ENCODE measurements around the gene TEAD1. TPM values are rescaled to one million over a fixed set of nuclear protein-coding genes. Genes with fewer than 3 reads are reported as not detected.

Gene TEAD1
- total and polyA plus RNA-seq, 2 donors (not counting 3 experiments of a cell fraction or from before 2014, with no cell fraction given), result 15.3 to 49.0 TPM

DNA sequence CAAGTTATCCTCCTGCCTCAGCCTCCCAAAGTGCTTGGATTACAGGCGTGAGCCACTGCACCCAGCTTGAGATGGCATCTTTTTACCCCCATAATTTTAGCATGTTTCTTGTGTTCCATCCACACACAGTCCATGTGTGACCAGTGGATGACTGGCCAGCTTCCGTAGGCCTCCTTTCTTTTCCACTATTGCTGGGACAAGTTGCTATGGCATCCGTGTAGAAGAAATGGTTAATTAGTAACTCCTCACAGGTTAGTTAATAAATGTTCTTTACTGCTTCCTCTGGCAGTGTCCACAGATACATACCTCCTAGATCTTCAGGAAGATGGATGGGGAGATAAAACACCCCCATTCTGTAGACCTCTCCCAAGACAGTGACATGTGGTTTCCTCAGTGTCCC is 180.6 kb downstream of the TEAD1 start:
- CTCF ChIA-PET, result interaction anchor here (1.4 kb wide), 2 partner anchors 9 to 14 kb away, joined by 4 read pairs; no protein-coding TSS in a partner anchor
- H4K20me1 ChIP-seq (replicated peaks; ENCODE audit: control insufficient read depth, extremely low read depth, insufficient read depth, low read length), result no peaks in the 10 kb centered on the region
- H3K9me1 ChIP-seq (replicated peaks; ENCODE audit: control insufficient read depth, extremely low read depth, insufficient read depth, low read length), result no peaks in the 10 kb centered on the region
- H3K4me3 ChIP-seq (replicated peaks in 1 of 3; ENCODE audit: insufficient read depth in 1 of 3, low read depth in 1 of 3, low read length in 3 of 3), result no peak overlapping the region
- DNase-seq (ENCODE audit: low read depth, low spot score) (no peak), FAIRE-seq (no peak)
- no peaks in the 10 kb centered on the region for H3K4me1 ChIP-seq (ENCODE audit: control insufficient read depth, extremely low read depth, insufficient read depth, low read length)
- no peaks in the 10 kb centered on the region for H3K27me3 ChIP-seq (ENCODE audit: control insufficient read depth in 2 of 2, insufficient read depth in 2 of 2, low read length in 2 of 2)
- no peak overlapping the region for H3K9ac ChIP-seq (replicated peaks; ENCODE audit: extremely low read depth, insufficient read depth, low read length)
- no peaks in the 10 kb centered on the region for H3K36me3 ChIP-seq (ENCODE audit: control insufficient read depth in 2 of 2, extremely low read depth in 1 of 2, insufficient read depth in 2 of 2, low read length in 2 of 2)
- no peak overlapping the region for H2AFZ ChIP-seq (ENCODE audit: low read depth, low read length)
- dilution Hi-C loops (cut with MboI; ENCODE audit: extremely low pct_ligation_motif_present, low sequenced_read_pairs) (no loop called here), intact Hi-C loops (cut with micrococcal nuclease) (no loop called here)
- TF ChIP-seq, protein P1, sequence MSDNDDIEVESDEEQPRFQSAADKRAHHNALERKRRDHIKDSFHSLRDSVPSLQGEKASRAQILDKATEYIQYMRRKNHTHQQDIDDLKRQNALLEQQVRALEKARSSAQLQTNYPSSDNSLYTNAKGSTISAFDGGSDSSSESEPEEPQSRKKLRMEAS (IDR thresholded peaks at IDR 0.05; ENCODE audit: insufficient read depth, insufficient read length), result no peak
- TF ChIP-seq, protein P2, sequence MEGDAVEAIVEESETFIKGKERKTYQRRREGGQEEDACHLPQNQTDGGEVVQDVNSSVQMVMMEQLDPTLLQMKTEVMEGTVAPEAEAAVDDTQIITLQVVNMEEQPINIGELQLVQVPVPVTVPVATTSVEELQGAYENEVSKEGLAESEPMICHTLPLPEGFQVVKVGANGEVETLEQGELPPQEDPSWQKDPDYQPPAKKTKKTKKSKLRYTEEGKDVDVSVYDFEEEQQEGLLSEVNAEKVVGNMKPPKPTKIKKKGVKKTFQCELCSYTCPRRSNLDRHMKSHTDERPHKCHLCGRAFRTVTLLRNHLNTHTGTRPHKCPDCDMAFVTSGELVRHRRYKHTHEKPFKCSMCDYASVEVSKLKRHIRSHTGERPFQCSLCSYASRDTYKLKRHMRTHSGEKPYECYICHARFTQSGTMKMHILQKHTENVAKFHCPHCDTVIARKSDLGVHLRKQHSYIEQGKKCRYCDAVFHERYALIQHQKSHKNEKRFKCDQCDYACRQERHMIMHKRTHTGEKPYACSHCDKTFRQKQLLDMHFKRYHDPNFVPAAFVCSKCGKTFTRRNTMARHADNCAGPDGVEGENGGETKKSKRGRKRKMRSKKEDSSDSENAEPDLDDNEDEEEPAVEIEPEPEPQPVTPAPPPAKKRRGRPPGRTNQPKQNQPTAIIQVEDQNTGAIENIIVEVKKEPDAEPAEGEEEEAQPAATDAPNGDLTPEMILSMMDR (IDR thresholded peaks at IDR 0.05; ENCODE audit: extremely low read depth in 1 of 2, insufficient read depth in 1 of 2, low read depth in 1 of 2, low read length in 2 of 2), result no peak
- H3K9me3 ChIP-seq (replicated peaks; ENCODE audit: control insufficient read depth, insufficient read depth, low read length), result no peaks in the 10 kb centered on the region
- H3K79me2 ChIP-seq (ENCODE audit: control insufficient read depth, insufficient read depth, low read length), result peaks cover 6% of the 10 kb centered on the region
- BruUV-seq (replicated peaks), result no TSS peak
- no peak overlapping the region for H3K27ac ChIP-seq (ENCODE audit: insufficient read depth, low read depth, low read length)
- no peak overlapping the region for H3K4me2 ChIP-seq (ENCODE audit: insufficient read depth, low read length)
- POLR2A ChIA-PET, result no interaction called here

DNA sequence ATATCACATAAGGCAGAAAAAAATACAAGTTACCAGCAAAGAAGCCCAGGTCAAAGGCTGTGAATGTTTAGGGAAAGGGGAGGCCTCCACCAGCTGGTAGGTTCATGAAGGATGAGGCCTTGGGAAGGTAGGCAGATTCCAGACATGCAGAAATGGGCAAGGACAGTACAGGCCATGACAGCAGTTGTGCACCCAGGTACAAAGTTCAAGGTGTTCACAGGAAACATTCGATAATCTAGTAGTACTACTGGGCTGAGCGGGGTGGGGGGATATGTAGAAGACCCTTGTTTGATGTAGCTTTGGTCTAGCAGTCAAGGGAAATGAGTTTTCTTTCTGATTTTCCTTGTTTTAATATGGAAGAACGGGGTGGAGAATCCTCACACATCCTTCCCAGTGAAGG is 182.1 kb downstream of the TEAD1 start:
- FAIRE-seq (no peak), DNase-seq (ENCODE audit: low read depth, low spot score) (no peak)
- Histone ChIP-seq H3K4me1 (ENCODE audit: control insufficient read depth, extremely low read depth, insufficient read depth, low read length) (no peaks in the 10 kb centered on the region), H3K9me3 (replicated peaks; ENCODE audit: control insufficient read depth, insufficient read depth, low read length) (no peaks in the 10 kb centered on the region), H3K79me2 (ENCODE audit: control insufficient read depth, insufficient read depth, low read length) (peaks cover 6% of the 10 kb centered on the region), H3K27ac (ENCODE audit: insufficient read depth, low read depth, low read length) (no peak overlapping the region), H2AFZ (ENCODE audit: low read depth, low read length) (no peak overlapping the region), H3K9ac (replicated peaks; ENCODE audit: extremely low read depth, insufficient read depth, low read length) (no peak overlapping the region), H4K20me1 (replicated peaks; ENCODE audit: control insufficient read depth, extremely low read depth, insufficient read depth, low read length) (no peaks in the 10 kb centered on the region), H3K9me1 (replicated peaks; ENCODE audit: control insufficient read depth, extremely low read depth, insufficient read depth, low read length) (no peaks in the 10 kb centered on the region), H3K4me2 (ENCODE audit: insufficient read depth, low read length) (no peak overlapping the region), H3K36me3 (ENCODE audit: control insufficient read depth in 2 of 2, extremely low read depth in 1 of 2, insufficient read depth in 2 of 2, low read length in 2 of 2) (no peaks in the 10 kb centered on the region), H3K27me3 (ENCODE audit: control insufficient read depth in 2 of 2, insufficient read depth in 2 of 2, low read length in 2 of 2) (no peaks in the 10 kb centered on the region), H3K4me3 (replicated peaks in 1 of 3; ENCODE audit: insufficient read depth in 1 of 3, low read depth in 1 of 3, low read length in 3 of 3) (no peak overlapping the region)
- dilution Hi-C loops (cut with MboI; ENCODE audit: extremely low pct_ligation_motif_present, low sequenced_read_pairs) (no loop called here), intact Hi-C loops (cut with micrococcal nuclease) (no loop called here)
- TF ChIP-seq, protein P2 (IDR thresholded peaks at IDR 0.05; ENCODE audit: extremely low read depth in 1 of 2, insufficient read depth in 1 of 2, low read depth in 1 of 2, low read length in 2 of 2), result no peak
- TF ChIP-seq GATA2 (IDR thresholded peaks at IDR 0.05; ENCODE audit: insufficient read depth, insufficient read length, low read depth, low read length), result no peak
- no peak for TF ChIP-seq MYC (IDR thresholded peaks at IDR 0.05; ENCODE audit: low read depth, low read length)
- TF ChIP-seq JUN (IDR thresholded peaks at IDR 0.05; ENCODE audit: borderline replicate concordance, insufficient read depth, insufficient read length, low read depth), result no peak
- no peak for TF ChIP-seq POLR2A (IDR thresholded peaks at IDR 0.05; ENCODE audit: low read depth, low read length)
- TF ChIP-seq, protein P1 (IDR thresholded peaks at IDR 0.05; ENCODE audit: insufficient read depth, insufficient read length), result no peak
- no peak for TF ChIP-seq EZH2 (IDR thresholded peaks at IDR 0.05; ENCODE audit: borderline replicate concordance, low read depth, low read length, severe bottlenecking)
- TF ChIP-seq POLR2AphosphoS5 (IDR thresholded peaks at IDR 0.05; ENCODE audit: insufficient read depth, low read depth, low read length), result no peak
- no peak for TF ChIP-seq FOS (IDR thresholded peaks at IDR 0.05; ENCODE audit: borderline replicate concordance, insufficient read depth, low read length)
- ChIA-PET POLR2A (no interaction called here), CTCF (no interaction called here)
- no TSS peak for BruUV-seq (replicated peaks)
